ENCODE data around the gene ZNF217. TPM values are rescaled to one million over a fixed set of nuclear protein-coding genes. Genes with fewer than 3 reads are reported as not detected.

Gene ZNF217
- total RNA-seq, 1 experiment from 2014 or later: 33.8 TPM

GRCh38 chr20:53576195-53576580 is 17.5 kb downstream of the ZNF217 start:
- intact Hi-C loops (cut with micrococcal nuclease): loop anchor here (5.0 kb wide), 1 partner anchor 621 kb away; no protein-coding TSS in a partner anchor
- no peaks in the 10 kb centered on the region for H3K27me3 ChIP-seq (ENCODE audit: insufficient read depth, low read length)
- H3K4me2 ChIP-seq (ENCODE audit: low read length): no peak overlapping the region
- RAD21 ChIA-PET (ENCODE audit: low non-redundant PET in 1 of 2, low total read pairs in 2 of 2, uncharacterized antibody in 2 of 2, unreplicated experiment in 2 of 2): no interaction called here
- no peak overlapping the region for H2AFZ ChIP-seq (ENCODE audit: low read depth, low read length, poor library complexity, severe bottlenecking)
- peaks cover 100% of the 10 kb centered on the region for H3K79me2 ChIP-seq (ENCODE audit: insufficient read depth, low read length)
- no peaks in the 10 kb centered on the region for H3K9me2 ChIP-seq (ENCODE audit: insufficient read depth)
- H3K36me3 ChIP-seq (ENCODE audit: control insufficient read depth in 1 of 2, insufficient read depth in 2 of 2, low read length in 2 of 2): peaks cover 50 to 57% of the 10 kb centered on the region in 2 experiments
- ATAC-seq (no peak), DNase-seq (ENCODE audit: low read depth, low spot score) (no peak)
- peaks cover 17 to 25% of the 10 kb centered on the region in 2 experiments for H3K4me1 ChIP-seq (ENCODE audit: control insufficient read depth in 1 of 2, insufficient read depth in 2 of 2, low read length in 2 of 2)
- POLR2A ChIA-PET: no interaction called here
- BruUV-seq (replicated peaks): no TSS peak
- no peak overlapping the region for H3K4me3 ChIP-seq (replicated peaks in 1 of 2; ENCODE audit: low read depth in 1 of 2, low read length in 2 of 2)
- no peak overlapping the region for H3K9ac ChIP-seq (ENCODE audit: low read length)
- H4K20me1 ChIP-seq (ENCODE audit: insufficient read depth): no peaks in the 10 kb centered on the region
- no peak overlapping the region for H3K27ac ChIP-seq (ENCODE audit: low read depth, low read length)
- CTCF ChIA-PET: interaction anchor here (0.8 kb wide), 1 partner anchor 364 kb away, joined by 3 read pairs; no protein-coding TSS in a partner anchor
- no peaks in the 10 kb centered on the region for H3K9me3 ChIP-seq (ENCODE audit: control insufficient read depth in 1 of 2, insufficient read depth in 1 of 2, low read depth in 1 of 2, low read length in 2 of 2)
- TF ChIP-seq TCF7L2 (IDR thresholded peaks at IDR 0.05; ENCODE audit: borderline replicate concordance, extremely low read depth, insufficient read depth, insufficient read length) (no peak), RAD21 (IDR thresholded peaks at IDR 0.05; ENCODE audit: low read depth) (no peak), CBX3 (IDR thresholded peaks at IDR 0.05; ENCODE audit: low read depth) (no peak), POLR2A (IDR thresholded peaks at IDR 0.05; ENCODE audit: borderline replicate concordance, extremely low read depth, insufficient read depth, insufficient read length) (no peak), YY1 (IDR thresholded peaks at IDR 0.05; ENCODE audit: extremely low read depth, insufficient replicate concordance, low read depth, low read length) (no peak), JUND (IDR thresholded peaks at IDR 0.05) (no peak), SIN3A (IDR thresholded peaks at IDR 0.05; ENCODE audit: low read depth) (no peak), REST (IDR thresholded peaks at IDR 0.05; ENCODE audit: low read depth) (no peak), CEBPB (IDR thresholded peaks at IDR 0.05; ENCODE audit: low read depth) (no peak), ATF3 (IDR thresholded peaks at IDR 0.05) (no peak), SRF (IDR thresholded peaks at IDR 0.05; ENCODE audit: low read depth) (no peak)
